GM18951 (cell line): ENCODE results near the gene DDC.
"Not testable (repeated sequence)": the region's sequence is repeated elsewhere in the genome, so short reads cannot be mapped to it uniquely, and the experiment has no call there.

Source experiments
- POLR2A ChIP-seq: IDR thresholded peaks from 4 replicates; pipeline ENCODE4 v1.6.1; 2011; ENCODE audit warnings: mild to moderate bottlenecking; ENCODE audit not compliant: insufficient read length, insufficient read depth; ENCODE audit errors: extremely low read depth
- in situ Hi-C: fragments of 300-500 bp; cut with MboI; formaldehyde crosslinking; loops from one replicate; pipeline ENCODE4 v1.12.0; 2022; ENCODE audit warnings: low sequenced_read_pairs, mixed read lengths, inconsistent platforms; ENCODE audit not compliant: unreplicated experiment

DDC gene

DNA sequence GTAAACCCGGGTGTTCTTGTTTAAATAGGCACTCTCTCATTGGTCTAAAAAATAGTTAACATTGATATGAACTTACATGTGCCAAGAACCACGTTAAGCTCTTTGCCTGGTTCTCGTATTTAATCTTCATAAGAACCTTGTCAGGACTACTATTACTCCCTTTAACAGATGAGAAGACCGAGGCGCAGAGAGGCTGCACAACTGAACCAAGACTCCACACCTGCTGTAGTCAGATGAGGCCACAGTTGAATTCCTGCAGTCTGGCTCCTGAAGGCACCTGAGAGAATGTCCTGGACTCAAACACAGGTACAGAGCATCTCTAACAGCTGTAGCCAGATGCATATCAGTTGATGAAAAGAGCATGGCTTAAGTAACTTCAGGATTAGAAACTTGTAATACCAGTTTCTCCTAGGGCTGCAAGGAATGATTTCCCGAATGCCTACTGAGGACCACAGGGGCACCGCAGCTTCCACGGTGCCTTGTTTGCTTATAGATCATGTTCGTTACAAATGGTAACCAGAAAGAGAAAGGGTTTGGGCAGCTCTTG lies 9.5 kb downstream of the DDC start:
- TF ChIP-seq POLR2A = no peak
- in situ Hi-C loops = no loop called here

DNA sequence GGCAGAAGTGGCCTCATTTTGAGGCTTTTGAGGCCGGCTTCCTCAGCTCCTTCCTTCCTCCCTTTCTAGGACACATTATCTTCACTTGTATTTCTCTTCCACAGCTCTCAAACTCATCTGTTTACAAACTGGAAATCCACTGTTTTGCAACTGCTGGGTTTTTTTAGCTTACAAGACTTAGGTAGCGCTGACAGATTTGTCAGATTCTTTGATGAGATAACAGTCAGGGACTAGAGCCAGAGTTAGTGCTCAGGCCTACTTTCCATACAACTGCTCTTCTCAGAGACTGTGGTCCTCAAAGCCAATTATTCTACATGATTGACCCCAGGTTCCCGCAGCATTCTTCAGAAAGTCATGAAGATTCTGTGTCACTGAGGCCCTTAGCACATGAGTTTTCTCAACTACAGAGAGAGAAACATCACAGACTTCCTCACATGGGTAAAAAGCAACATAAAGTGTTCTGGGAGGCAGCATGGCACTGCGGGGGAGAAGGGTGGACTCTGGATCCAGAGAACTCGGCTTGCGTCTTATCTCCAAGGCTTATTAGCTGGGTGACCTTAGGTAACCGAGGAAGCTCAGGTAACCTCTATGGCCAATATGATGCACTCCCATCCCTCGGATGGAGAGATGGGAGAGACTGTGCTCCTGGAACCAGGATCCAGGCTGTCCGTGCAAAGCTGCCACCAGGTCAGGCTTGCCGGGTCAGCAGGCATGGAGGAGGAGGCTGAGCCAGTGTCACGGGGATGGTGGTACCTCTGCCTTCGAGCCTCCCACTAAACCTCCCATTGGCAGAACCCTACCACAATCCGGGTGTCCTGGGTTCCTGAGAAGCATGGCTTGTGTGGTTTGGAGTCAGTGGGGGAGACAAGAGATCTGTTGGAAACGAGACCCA lies 10.5 kb downstream of the DDC start:
- in situ Hi-C loops = no loop called here
- no peak for TF ChIP-seq POLR2A

DNA sequence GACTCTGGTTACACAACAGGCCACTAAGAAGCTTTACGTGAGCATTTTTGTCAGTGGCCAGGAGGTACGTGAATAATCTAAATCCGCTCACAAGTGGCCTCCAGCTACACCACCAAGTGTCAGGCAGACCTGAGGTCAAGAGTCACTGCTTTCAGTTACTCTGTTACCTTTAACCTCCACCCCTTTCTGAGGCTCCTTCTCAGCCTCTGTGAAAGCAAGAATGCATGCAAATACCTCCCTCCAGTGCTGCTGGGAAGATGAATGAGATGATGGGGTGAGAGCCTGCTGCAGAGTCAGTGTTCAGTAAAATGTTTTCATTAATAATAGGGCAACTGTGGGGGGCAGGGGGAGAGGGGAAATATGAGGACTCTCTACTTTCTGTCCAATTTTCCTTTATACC lies 11.2 kb downstream of the DDC start:
- TF ChIP-seq POLR2A = no peak
- in situ Hi-C loops = no loop called here

DNA sequence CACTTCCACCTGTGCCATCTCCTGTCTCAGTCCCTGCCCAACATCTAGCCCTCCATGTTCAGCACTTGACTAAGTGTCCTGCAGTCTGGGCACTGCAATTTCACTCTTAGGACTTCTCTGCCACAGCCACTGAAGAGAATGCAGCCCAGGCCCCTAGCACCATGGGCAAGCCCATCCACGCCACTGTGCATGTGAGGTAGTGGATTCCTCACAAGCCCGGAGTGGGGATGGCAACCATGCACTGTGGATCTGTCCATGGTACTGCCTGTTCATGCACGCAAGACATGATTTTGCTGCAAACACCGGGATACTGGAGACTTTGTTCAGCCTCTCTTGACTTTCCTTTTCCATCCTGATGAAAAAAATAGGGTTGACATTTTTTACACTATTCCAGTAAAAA lies 12.3 kb downstream of the DDC start:
- TF ChIP-seq POLR2A = no peak
- in situ Hi-C loops = no loop called here

DNA sequence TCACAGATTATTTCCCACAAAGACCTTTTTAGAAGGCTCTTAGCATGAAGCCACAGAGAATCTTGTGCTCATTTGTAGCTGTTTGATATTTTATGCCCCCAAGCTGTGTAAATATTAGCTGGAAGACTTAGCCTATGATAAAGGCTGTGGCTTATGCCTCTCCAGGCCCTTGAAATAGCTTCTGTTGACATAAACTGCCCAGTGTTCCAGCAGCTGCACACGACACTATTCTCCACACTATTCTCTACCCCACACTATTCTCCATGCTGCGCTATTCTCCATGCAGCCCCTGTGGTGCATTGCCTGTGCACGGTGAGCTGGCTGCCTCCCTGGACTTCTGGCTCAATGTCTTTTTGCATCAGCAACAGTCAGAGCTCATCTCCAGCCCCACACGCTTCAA lies 13.1 kb downstream of the DDC start:
- no peak for TF ChIP-seq POLR2A
- in situ Hi-C loops = no loop called here

DNA sequence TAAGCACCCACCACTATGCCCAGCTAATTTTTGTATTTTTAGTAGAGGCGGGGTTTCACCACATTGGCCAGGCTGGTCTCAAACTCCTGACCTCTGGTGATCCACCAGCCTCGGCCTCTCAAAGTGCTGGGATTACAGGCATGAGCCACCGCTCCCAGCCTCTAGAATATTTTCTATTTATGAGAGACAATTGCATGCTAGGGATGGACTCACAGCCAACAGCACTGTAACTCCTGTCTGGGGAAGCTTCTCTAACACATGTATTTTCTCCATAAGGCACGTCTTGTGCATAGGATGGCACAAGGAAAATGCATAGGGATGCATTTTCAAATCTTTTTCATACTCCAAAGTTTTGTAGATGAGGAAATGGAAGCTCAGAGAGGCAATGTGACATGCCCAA lies 19.6 kb downstream of the DDC start:
- in situ Hi-C loops = not testable (repeated sequence)

DNA sequence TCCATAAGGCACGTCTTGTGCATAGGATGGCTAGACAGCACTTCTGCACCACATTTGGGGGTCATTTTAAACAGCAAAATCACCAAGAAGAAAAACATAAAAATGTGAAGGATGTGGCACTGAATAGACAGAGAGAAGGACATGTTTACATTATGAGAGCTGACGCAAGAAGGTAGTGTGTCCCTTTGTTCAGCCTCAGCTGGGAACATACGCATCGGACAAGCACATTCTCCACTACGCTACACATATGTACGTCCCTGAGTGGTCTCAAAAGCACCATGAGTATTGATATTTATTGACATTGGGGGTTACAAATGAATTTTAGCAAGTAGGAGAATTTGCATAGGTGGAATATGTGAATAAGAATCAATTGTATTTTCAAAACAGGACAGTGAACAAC lies 20.2 kb downstream of the DDC start:
- in situ Hi-C loops = no loop called here
- no peak for TF ChIP-seq POLR2A

DNA sequence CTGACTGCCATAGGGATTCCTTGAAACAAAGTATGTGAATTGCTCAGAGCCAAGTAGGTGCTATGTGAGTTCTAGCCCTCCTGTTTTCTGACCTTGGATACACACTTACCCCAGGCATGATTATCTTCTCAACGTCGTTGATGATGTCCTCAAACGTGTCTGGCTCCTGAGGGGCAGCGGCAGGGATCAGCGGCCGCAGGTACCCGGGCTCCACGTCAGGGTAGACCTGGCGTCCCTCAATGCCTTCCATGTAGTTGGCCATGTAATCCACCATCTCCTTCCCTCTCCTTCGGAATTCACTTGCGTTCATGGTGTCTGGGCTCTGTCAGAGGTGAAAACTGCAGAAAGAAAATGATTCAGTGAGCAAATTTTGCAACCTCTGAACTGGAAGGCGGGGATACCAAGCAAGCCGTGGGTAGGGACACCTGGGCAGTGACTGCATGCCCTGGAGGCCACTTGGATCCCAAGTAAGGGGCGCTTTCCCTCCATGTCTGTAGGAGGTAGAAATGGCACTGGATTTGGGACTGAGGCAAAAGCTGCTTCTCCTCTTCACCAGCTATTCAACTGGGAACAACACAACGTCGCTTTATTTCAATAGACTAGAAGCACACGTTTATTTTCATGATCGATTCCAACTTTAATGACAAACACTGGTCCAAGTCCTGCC lies 21.3 kb downstream of the DDC start:
- no peak for TF ChIP-seq POLR2A
- in situ Hi-C loops = no loop called here

DNA sequence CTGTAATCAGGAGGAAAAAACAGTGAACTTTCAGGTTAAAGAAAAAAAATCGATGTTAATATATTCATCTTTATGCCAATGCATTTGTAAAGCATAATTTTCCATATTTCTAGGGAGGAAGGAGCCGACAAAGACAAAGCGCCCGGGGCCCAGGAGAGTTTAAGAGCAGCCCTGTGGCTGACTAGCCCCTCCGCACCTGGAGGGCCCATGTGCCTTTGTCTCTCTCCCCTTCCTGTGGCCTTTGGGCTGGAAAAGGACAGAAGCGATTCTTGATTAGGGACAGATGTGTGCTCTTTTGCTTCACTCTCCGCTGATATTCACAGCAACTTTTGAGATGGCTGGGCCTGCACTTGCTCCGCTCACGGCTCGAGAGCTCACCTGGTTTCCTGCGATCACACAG lies 23.1 kb downstream of the DDC start:
- in situ Hi-C loops = no loop called here
- TF ChIP-seq POLR2A = no peak

DNA sequence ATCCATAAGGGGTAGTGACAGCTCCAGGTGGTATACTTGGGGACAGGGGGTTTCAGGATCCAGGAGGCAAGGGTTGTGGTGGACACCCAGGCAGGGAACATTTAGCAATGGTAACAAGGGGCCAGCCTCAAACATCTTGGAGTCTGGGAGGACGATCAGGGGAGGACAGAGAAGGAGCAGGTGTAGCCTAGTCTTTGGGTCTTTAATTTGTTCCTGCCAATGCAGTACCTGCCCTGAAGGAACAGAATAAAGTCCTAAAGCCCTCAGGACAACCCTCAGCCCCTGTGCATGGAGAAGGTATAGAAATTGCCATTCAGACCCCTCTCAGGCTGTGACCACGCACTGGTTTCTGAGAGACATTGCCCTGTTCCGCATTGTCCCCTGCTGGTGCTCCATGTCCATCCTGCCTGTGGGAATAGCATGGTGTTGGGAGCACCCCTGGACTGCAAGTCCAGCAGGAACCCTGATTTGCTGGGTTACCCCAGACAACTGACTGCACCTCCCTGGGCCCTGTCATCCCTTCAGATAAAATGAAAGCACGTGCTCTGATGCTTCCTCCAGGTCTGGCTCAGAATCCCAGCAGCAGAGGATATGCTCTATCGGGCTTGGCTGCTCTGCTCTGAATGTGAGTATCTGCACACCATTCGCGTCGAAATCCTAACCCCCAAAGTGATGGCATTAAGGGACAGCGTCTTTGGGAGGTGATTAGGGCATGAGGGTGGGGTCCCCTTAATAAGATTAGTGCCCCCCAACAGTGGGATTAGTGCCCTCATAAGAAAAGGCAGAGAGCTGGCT lies 24.2 kb downstream of the DDC start:
- TF ChIP-seq POLR2A = no peak
- in situ Hi-C loops = no loop called here

DNA sequence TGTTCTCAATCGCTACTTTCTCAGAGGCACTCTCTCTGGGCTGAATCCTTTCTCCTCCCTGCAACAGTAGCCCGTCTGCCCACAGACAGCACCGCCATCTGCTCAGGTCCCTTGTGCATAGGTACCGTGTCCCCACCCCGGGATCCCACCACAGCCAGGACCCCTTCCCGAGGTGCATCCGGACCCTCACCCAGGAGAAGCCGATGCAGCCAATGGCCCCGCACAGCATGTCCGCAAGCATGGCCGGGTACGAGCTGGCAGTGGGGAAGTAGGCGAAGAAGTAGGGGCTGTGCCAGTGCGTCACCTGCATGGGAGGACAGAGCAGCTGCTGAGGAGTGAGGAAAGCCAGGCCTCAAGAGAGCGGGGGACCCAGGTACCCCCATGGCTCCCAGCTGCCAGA lies 25.5 kb downstream of the DDC start:
- TF ChIP-seq POLR2A = no peak
- in situ Hi-C loops = no loop called here

DNA sequence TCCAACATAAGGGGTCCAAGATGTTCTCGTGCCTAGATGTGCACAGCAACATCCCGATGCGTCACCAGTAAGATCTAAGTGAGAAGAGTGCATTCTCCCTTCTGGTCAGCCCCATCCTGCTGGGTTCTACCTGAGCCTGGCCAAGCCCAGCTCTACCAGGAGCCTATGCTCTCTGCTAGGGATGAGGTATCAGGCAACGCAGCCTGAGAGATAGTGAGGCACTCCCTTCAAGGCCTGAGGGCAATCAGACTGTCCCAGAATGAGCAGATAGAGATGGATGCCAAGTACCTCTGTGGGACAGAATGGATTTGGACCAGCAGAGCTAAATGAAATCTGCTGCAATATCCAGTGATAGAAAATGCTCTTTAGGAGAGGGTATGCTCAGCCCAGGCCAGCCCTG lies 26.7 kb downstream of the DDC start:
- in situ Hi-C loops = no loop called here
- TF ChIP-seq POLR2A = no peak

DNA sequence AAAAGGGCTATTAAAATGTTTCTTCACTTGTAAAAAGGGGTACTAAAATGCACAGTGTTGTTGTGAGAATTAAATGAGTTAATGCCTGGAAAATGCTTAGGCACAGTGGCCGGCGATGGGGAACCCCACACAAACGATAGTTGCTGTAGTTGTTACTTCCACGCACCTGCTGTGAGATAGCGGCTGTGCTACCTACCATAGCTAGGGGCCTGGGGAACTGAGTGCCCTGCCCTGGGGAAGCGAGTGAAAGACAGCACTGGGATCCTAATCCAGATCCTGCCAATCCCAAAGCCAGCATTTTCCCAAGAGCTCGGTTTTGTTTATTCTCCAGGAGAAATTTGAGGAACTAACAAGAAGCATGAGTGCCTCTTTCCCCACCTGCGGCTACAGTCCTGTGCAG lies 27.8 kb downstream of the DDC start:
- TF ChIP-seq POLR2A = no peak
- in situ Hi-C loops = no loop called here

DNA sequence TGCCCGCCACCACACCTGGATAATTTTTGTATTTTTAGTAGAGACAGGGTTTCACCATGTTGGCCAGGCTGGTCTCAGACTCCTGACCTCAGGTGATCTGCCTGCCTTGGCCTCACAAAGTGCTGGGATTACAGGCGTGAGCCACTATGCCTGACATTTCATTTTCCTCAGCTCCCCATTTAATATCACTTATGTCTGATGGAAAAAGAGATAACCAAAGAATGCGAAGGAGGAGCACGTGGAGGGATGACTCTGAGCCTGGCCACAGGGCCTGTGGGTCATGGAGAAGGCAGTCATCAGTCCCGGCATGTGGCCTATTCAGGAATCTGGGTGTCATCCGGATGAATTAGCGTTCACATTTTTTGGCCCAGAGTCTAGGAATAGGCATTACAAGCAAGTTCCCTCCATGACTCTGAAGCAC lies 29.9 kb downstream of the DDC start:
- in situ Hi-C loops = not testable (repeated sequence)
